H9 (cell line): Measurements from ENCODE around the gene KCNJ10. TPM values are rescaled to one million over a fixed set of nuclear protein-coding genes. Genes with fewer than 3 reads are reported as not detected.

Source experiments
- DNase-seq: peaks from one replicate; pipeline ENCODE4 v3.0.0-alpha.2; 2017
- H2AFZ ChIP-seq: one replicate; pipeline ENCODE4 v1.6.1; 2013; ENCODE audit warnings: mild to moderate bottlenecking, low read length, control low read depth, moderate library complexity
- H2AK5ac ChIP-seq: 2 replicates; pipeline ENCODE4 v1.6.1; 2013; ENCODE audit warnings: low read length, control low read depth, mixed read lengths; ENCODE audit not compliant: insufficient read length
- H2BK120ac ChIP-seq: one replicate; pipeline ENCODE4 v1.6.1; 2013; ENCODE audit warnings: low read depth, mild to moderate bottlenecking, low read length, control low read depth, inconsistent platforms; ENCODE audit not compliant: poor library complexity, severe bottlenecking
- H2BK12ac ChIP-seq: 2 replicates; pipeline ENCODE4 v1.6.1; 2013; ENCODE audit warnings: low read length, control low read depth, mixed read lengths, low read depth; ENCODE audit not compliant: insufficient read length
- H2BK15ac ChIP-seq: 2 replicates; pipeline ENCODE4 v1.6.1; 2013; ENCODE audit warnings: low read depth, low read length, control low read depth
- H2BK20ac ChIP-seq: one replicate; pipeline ENCODE4 v1.6.1; 2013; ENCODE audit warnings: low read depth, mild to moderate bottlenecking, low read length, control low read depth, inconsistent platforms; ENCODE audit not compliant: poor library complexity, severe bottlenecking
- H2BK5ac ChIP-seq: 2 replicates; pipeline ENCODE4 v1.6.1; 2013; ENCODE audit warnings: low read length, control low read depth, mixed read lengths; ENCODE audit not compliant: insufficient read length
- H3K14ac ChIP-seq: 2 replicates; pipeline ENCODE4 v1.6.1; 2013; ENCODE audit warnings: low read length, control low read depth; ENCODE audit not compliant: insufficient read depth
- H3K18ac ChIP-seq: 2 replicates; pipeline ENCODE4 v1.6.1; 2013; ENCODE audit warnings: low read depth, mild to moderate bottlenecking, mixed read lengths, low read length, control low read depth; ENCODE audit not compliant: insufficient read length
- H3K23ac ChIP-seq: 2 replicates; pipeline ENCODE4 v1.6.1; 2013; ENCODE audit warnings: low read length, control low read depth, mixed read lengths, low read depth; ENCODE audit not compliant: insufficient read length
- H3K23me2 ChIP-seq: 2 replicates; pipeline ENCODE4 v1.6.1; 2013; ENCODE audit warnings: low read depth, mild to moderate bottlenecking, mixed read lengths, low read length, control low read depth; ENCODE audit not compliant: insufficient read length, poor library complexity, severe bottlenecking
- H3K27ac ChIP-seq: 2 replicates; pipeline ENCODE4 v1.5.1; 2013; ENCODE audit warnings: low read length, control low read depth, mixed read lengths, low read depth; ENCODE audit not compliant: insufficient read length
- H3K27me3 ChIP-seq: 2 replicates; pipeline ENCODE4 v1.6.1; 2013; ENCODE audit warnings: low read length, control low read depth, inconsistent platforms; ENCODE audit not compliant: insufficient read depth
- H3K4ac ChIP-seq: 2 replicates; pipeline ENCODE4 v1.6.1; 2013; ENCODE audit warnings: low read depth, mild to moderate bottlenecking, control low read depth, inconsistent platforms, low read length, moderate library complexity
- H3K4me1 ChIP-seq: 2 replicates; pipeline ENCODE4 v1.6.1; 2013; ENCODE audit warnings: low read length, control low read depth, inconsistent platforms; ENCODE audit not compliant: insufficient read depth
- H3K4me2 ChIP-seq: 2 replicates; pipeline ENCODE4 v1.6.1; 2013; ENCODE audit warnings: low read length, control low read depth, mixed read lengths; ENCODE audit not compliant: insufficient read length, insufficient read depth
- H3K56ac ChIP-seq: 2 replicates; pipeline ENCODE4 v1.6.1; 2013; ENCODE audit warnings: low read depth, mild to moderate bottlenecking, mixed read lengths, low read length, control low read depth; ENCODE audit not compliant: insufficient read length
- H3K79me1 ChIP-seq: 2 replicates; pipeline ENCODE4 v1.6.1; 2013; ENCODE audit warnings: low read depth, mild to moderate bottlenecking, moderate library complexity, low read length, control low read depth, inconsistent platforms; ENCODE audit not compliant: insufficient read depth, poor library complexity, severe bottlenecking
- H3K79me2 ChIP-seq: 2 replicates; pipeline ENCODE4 v1.6.1; 2013; ENCODE audit warnings: low read length, control low read depth, inconsistent platforms; ENCODE audit not compliant: insufficient read depth
- H3K9ac ChIP-seq: 2 replicates; pipeline ENCODE4 v1.6.1; 2013; ENCODE audit warnings: low read length, control low read depth, mixed read lengths; ENCODE audit not compliant: insufficient read length; ENCODE audit errors: extremely low read depth
- H3K9me3 ChIP-seq: one replicate; pipeline ENCODE4 v1.6.1; 2013; ENCODE audit warnings: low read depth, low read length, inconsistent platforms; ENCODE audit not compliant: control insufficient read depth
- H3T11ph ChIP-seq: one replicate; pipeline ENCODE4 v1.6.1; 2013; ENCODE audit warnings: mild to moderate bottlenecking, low read length, control low read depth, inconsistent platforms
- H4K20me1 ChIP-seq: one replicate; pipeline ENCODE4 v1.6.1; 2013; ENCODE audit not compliant: control insufficient read depth, insufficient read length, insufficient read depth
- H4K5ac ChIP-seq: 2 replicates; pipeline ENCODE4 v1.6.1; 2013; ENCODE audit warnings: low read depth, mild to moderate bottlenecking, mixed read lengths, low read length, control low read depth; ENCODE audit not compliant: insufficient read length
- H4K8ac ChIP-seq: replicated peaks from 2 replicates; pipeline ENCODE4 v1.6.1; 2013; ENCODE audit warnings: low read length, control low read depth, mixed read lengths, low read depth; ENCODE audit not compliant: insufficient read length
- H4K91ac ChIP-seq: 2 replicates; pipeline ENCODE4 v1.6.1; 2013; ENCODE audit warnings: low read depth, mild to moderate bottlenecking, moderate library complexity, mixed read lengths, low read length, control low read depth; ENCODE audit not compliant: insufficient read length
- H3K27ac Mint-ChIP-seq, 3 experiments: 2 replicates in 2 of 3; 3 replicates in 1 of 3; pipeline ENCODE4 v1.8.0; 2020 to 2021; ENCODE audit warnings: mixed read lengths in 3 of 3, mild to moderate bottlenecking in 1 of 3, moderate library complexity in 1 of 3
- H3K27me3 Mint-ChIP-seq: 2 replicates; pipeline ENCODE4 v1.8.0; 2021; ENCODE audit warnings: low read depth, mild to moderate bottlenecking, moderate library complexity, mixed read lengths
- H3K36me3 Mint-ChIP-seq, 3 experiments: 2 replicates in 2 of 3; 3 replicates in 1 of 3; pipeline ENCODE4 v1.8.0; 2020 to 2021; ENCODE audit warnings: low read depth in 3 of 3, mixed read lengths in 3 of 3; ENCODE audit not compliant: insufficient read depth in 1 of 3
- H3K4me1 Mint-ChIP-seq, 2 experiments: 2 replicates each; pipeline ENCODE4 v1.8.0; 2020; ENCODE audit warnings: mixed read lengths in 2 of 2
- H3K4me3 Mint-ChIP-seq, 2 experiments: 2 replicates in 1 of 2; 3 replicates in 1 of 2; pipeline ENCODE4 v1.8.0; 2020 to 2021; ENCODE audit warnings: mild to moderate bottlenecking in 2 of 2, mixed read lengths in 2 of 2, moderate library complexity in 1 of 2
- H3K9me3 Mint-ChIP-seq, 2 experiments: 2 replicates in 1 of 2; 3 replicates in 1 of 2; pipeline ENCODE4 v1.8.0; 2020; ENCODE audit warnings: mild to moderate bottlenecking in 2 of 2, mixed read lengths in 2 of 2, moderate library complexity in 1 of 2
- WGBS: extraction: QIAGEN DNeasy Blood & Tissue Kit; methylation state at CpG from one replicate; pipeline ENCODE4 v1.1.7; 2013; ENCODE audit warnings: missing lambda C conversion rate, low lambda C conversion rate, mixed read lengths; ENCODE audit not compliant: insufficient read length; ENCODE audit errors: extremely low coverage; 5-methylcytosine and 5-hydroxymethylcytosine counted together
- total RNA-seq: library from RNA; stranded (reverse); gene quantifications from 2 replicates; pipeline ENCODE4 v1.2.1, GENCODE V29; 2021
- TF ChIP-seq, protein P1 (sequence below): fragments of 200-600 bp; sonication (generic); conservative IDR thresholded peaks from 3 replicates; pipeline ENCODE4 v1.8.0; 2021; ENCODE audit warnings: antibody characterized with exemption, mild to moderate bottlenecking

Gene KCNJ10
- total RNA-seq, 1 experiment from 2014 or later, result 0.44 TPM

DNA sequence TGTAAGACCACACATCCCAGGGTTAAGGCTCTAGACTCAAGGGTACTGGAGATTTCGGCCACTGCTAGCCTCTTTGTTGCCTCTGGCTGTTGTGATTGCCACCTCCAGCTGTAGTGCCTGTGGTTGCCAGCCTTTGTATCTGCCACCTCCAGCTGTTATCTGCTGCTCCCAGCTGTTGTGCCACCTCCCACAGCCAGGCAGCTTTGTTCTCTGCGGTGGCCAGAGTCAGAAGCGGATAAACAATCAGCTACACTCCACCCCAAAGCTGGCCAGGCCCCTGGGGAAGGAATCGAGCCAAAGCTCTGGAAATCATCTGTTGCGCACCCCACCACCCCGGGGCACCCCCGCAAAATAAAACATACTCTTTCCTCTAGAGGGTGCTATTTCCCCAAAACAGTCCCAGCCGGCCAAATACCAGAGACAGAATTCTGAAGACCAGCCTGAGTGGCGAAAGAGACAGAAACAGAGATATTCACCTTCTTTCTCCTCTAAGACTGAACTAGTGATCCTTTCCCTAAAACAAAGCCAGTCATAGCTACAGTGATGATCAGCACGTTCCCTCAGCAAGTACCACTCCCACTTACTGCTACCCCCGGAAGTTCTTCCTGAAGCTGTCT, 23.4 kb downstream of the KCNJ10 start:
- TF ChIP-seq, protein P1, sequence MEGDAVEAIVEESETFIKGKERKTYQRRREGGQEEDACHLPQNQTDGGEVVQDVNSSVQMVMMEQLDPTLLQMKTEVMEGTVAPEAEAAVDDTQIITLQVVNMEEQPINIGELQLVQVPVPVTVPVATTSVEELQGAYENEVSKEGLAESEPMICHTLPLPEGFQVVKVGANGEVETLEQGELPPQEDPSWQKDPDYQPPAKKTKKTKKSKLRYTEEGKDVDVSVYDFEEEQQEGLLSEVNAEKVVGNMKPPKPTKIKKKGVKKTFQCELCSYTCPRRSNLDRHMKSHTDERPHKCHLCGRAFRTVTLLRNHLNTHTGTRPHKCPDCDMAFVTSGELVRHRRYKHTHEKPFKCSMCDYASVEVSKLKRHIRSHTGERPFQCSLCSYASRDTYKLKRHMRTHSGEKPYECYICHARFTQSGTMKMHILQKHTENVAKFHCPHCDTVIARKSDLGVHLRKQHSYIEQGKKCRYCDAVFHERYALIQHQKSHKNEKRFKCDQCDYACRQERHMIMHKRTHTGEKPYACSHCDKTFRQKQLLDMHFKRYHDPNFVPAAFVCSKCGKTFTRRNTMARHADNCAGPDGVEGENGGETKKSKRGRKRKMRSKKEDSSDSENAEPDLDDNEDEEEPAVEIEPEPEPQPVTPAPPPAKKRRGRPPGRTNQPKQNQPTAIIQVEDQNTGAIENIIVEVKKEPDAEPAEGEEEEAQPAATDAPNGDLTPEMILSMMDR, result peak; percentile 84
- no peak overlapping the region for H3K9ac ChIP-seq
- no peak overlapping the region for H2AFZ ChIP-seq
- H3K27ac Mint-ChIP-seq, result peak overlapping the region in 2 of 3 experiments; percentile 1 to 48; a peak in 2 of 7 replicates
- no peak overlapping the region for H3K23ac ChIP-seq
- peaks cover 28 to 32% of the 10 kb centered on the region in 2 experiments for H3K4me1 Mint-ChIP-seq
- H3K4me1 ChIP-seq, result peaks cover 6% of the 10 kb centered on the region; the same call in 1 of the 2 replicates
- H4K5ac ChIP-seq, result no peak overlapping the region
- DNase-seq, result peak; percentile 68
- H3K79me2 ChIP-seq, result no peaks in the 10 kb centered on the region
- H3K18ac ChIP-seq, result no peak overlapping the region
- no peaks in the 10 kb centered on the region for H3K27me3 ChIP-seq
- no peak overlapping the region for H3K14ac ChIP-seq
- no peak overlapping the region for H2BK120ac ChIP-seq
- H3K79me1 ChIP-seq, result no peaks in the 10 kb centered on the region
- H3K9me3 Mint-ChIP-seq, result no peaks in the 10 kb centered on the region
- H3K27ac ChIP-seq, result no peak overlapping the region
- no peak overlapping the region for H2BK5ac ChIP-seq
- no peak overlapping the region for H4K8ac ChIP-seq
- H2BK20ac ChIP-seq, result no peak overlapping the region
- peak overlapping the region in 1 of 2 experiments; percentile 31; a peak in 3 of 5 replicates for H3K4me3 Mint-ChIP-seq
- H3K4me2 ChIP-seq, result peak overlapping the region; percentile 11
- no peak overlapping the region for H3T11ph ChIP-seq
- no peak overlapping the region for H3K56ac ChIP-seq
- H2BK15ac ChIP-seq, result no peak overlapping the region
- H2BK12ac ChIP-seq, result no peak overlapping the region
- no peak overlapping the region for H2AK5ac ChIP-seq
- H3K23me2 ChIP-seq, result no peaks in the 10 kb centered on the region
- H3K4ac ChIP-seq, result no peak overlapping the region
- no peaks in the 10 kb centered on the region for H4K20me1 ChIP-seq
- peaks cover 13% of the 10 kb centered on the region for H3K27me3 Mint-ChIP-seq
- H3K36me3 Mint-ChIP-seq, result no peaks in the 10 kb centered on the region
- no peak overlapping the region for H4K91ac ChIP-seq
- no CpG with 5 or more reads among the region's 11 CpGs for WGBS
- no peaks in the 10 kb centered on the region for H3K9me3 ChIP-seq
